Gastrocnemius medialis (tissue), 4 donors: Measurements from ENCODE around the gene SLC5A10.

ENCODE experiments used
- CTCF ChIP-seq, 5 experiments: fragments of 450-650 bp in 3 of 5; fragments of 200-600 bp in 2 of 5; sonication (generic) in 2 of 5; IDR thresholded peaks in 4 of 5; conservative IDR thresholded peaks in 1 of 5; 1 replicate in 4 of 5; 2 replicates in 1 of 5; pipeline ENCODE4 v1.5.1; 2016 to 2019; ENCODE audit warnings: antibody characterized with exemption in 5 of 5, mild to moderate bottlenecking in 3 of 5, moderate library complexity in 3 of 5
- POLR2A ChIP-seq, 2 donors: fragments of 450-650 bp; IDR thresholded peaks; one replicate each; pipeline ENCODE4 v1.6.1; 2017; ENCODE audit warnings: antibody characterized with exemption in 2 of 2, mild to moderate bottlenecking in 2 of 2, moderate library complexity in 2 of 2

DNA sequence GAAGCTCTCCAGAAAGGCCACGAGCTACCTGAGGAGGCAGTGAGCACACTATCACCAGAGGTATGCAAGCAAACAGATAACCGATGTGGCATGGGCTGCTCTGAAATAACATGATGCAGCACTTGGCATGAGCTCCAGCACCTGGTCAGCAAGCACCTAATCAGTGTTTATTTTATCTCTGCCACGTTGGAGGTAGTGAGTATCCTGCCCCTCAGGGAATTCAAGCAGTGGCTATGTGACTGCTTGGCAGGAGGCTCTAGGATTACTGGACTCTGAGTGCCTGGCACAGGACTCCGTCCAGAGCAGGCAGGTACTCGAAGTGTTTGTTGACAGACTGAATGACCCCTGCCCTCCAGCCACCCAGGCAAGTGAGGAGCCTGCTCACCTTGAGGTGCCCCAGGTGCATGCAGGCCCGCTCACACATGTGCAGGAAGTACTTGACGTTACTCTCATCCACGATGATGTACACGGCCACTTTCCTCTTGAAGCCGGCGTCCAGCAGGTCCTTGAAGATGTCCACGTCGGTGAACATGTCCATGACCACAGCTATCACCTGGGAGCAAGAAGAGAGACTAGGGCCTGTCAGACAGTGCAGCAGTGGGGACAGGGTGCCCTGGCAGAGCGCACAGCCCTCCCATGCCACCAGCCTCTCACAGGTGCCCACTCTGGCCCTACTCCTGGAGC, 36.0 kb downstream of the SLC5A10 start:
- TF ChIP-seq CTCF (IDR thresholded peaks at IDR 0.05 in 4 of 5, conservative IDR thresholded peaks at IDR 0.05 in 1 of 5) (no peak), POLR2A (IDR thresholded peaks at IDR 0.05) (no peak)
